ENCODE measurements around the gene ZCWPW1.

Gene ZCWPW1

DNA sequence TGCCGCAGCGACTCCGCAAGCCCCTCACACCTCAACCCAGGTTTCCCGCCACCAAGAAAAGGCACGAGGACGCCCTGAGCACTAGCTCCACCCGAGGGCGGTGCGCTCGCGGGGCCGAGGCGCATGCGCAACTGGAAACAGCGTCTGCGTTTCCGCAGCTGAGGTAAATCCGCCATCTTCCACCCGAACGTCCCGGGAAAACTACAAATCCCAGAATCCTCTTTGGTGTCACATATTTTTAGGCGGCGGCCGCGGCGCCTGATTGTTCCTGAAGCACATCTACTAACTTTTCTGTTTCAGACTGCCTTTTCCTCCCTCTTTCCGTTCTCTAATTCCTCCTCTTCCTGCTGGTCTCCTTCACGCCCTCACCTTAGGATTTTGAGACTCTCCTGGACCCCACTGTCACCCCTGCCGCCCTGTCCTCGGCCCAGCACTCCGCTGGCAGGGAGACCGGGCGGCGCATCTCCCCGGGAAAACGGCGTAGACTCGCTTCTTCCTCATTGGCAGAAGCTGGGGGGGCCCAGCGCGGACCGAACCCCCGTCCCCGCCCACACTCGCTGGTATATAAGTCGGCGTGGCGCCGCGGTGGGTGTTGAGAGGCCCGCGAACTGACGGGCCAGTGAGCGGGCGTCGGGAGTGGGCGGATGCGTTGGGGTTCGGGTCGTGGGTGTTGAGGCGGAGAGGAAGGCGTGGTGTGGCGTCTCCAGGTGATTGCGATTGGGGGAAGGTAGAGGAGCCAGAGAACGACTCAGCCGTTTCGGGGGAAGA lies at the start of gene ZCWPW1:
TSS of gene ZCWPW1 (minus strand) at position 505 of the 768 bp plus-strand sequence. CDS start 8,054 bp downstream, outside the sequence.
- DNase-seq = peak; percentile 94

DNA sequence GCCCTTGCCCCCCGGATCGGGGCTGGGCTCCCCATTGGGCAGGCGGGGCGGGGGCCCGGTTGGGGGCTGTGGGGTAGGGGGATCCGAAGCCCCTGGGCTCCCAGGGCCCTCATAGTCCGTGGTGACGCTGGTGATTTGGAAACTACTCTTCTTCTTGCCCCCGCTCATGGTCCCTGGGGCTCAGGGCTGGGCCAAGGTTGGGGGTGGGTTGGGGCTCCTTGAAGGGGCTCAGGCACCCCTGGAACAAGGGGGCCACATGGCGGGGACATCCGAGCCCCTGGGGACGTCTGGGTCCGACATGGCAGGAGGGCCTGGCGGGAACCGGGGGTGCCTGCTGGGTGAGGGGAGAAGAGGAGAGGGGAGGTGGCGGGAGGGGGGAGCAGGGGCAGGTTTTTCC lies 49.4 kb upstream of the ZCWPW1 start:
- DNase-seq = no peak

DNA sequence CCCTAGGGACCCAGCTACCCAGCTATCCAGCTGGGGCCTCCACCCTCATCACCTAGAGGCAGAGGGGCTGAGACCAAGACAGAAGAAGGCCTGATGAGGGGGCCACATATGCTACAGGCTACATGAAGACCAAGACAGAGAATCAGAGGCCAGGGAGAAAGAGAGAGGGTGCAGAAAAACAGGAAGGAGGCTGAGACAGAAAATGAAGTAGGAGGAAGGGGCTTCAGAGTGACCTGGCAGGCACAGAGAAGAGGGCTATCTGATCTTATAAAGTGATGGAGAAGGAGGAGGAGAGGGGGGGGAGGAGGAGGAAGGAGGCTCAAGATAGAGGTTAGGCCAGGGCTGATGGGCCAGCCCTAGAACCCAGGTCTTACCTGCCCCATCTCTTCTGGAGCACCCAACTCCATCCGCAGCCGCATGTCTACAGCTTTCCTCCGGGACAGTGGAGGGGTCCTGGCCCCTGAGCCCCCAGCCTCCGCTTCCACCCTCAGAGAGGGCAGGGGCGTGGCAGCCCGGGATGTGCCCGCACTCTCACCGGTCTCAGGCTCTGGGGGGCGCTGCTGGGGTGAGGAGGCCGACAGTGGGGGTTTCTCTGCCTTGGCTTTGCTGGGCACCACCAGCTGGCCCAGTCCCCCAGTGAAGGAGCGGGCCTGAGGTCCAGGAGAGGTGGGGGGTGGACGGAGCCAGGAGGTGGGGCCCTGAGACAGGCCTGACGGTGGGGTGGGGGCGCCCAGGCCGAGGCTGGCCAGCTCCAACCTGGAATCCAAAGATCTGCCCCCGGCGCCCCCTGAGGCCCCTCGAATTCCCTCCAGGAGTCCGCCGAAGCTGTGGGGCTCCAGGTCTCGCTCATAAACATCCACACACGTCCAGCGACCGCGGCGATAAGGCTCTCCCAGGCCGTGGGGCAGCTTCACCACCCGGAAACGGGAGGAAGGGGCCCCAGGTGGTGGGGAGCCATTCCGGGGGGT lies 48.7 kb upstream of the ZCWPW1 start:
- no peak for DNase-seq

- DNase-seq = no peak
These were observed 47.7 kb upstream of the ZCWPW1 start for GRCh38 chr7:100476101-100476780.

DNA sequence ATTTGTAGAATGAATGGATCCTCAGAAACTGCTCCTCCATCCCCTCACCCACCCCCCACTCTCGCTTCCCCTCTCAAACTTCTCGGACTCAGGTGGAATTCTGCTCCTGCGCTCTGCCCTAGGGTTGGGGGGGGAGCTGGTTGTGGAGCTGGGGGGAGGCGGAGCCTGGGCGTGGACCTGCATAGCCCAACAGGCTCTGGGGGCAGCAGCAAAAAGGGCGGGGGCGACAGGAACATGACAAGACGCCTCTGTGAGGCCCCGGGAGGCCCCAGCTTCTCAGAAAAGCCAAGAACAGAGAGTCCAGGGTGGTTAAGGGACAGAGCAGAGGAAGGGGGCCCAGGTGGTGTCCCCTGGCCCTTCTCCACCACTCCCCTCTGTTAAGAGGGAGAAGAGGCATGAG lies 47.0 kb upstream of the ZCWPW1 start:
- no peak for DNase-seq

GRCh38 chr7:100472854-100473499 lies 44.5 kb upstream of the ZCWPW1 start:
- peak; percentile 75 for DNase-seq

DNA sequence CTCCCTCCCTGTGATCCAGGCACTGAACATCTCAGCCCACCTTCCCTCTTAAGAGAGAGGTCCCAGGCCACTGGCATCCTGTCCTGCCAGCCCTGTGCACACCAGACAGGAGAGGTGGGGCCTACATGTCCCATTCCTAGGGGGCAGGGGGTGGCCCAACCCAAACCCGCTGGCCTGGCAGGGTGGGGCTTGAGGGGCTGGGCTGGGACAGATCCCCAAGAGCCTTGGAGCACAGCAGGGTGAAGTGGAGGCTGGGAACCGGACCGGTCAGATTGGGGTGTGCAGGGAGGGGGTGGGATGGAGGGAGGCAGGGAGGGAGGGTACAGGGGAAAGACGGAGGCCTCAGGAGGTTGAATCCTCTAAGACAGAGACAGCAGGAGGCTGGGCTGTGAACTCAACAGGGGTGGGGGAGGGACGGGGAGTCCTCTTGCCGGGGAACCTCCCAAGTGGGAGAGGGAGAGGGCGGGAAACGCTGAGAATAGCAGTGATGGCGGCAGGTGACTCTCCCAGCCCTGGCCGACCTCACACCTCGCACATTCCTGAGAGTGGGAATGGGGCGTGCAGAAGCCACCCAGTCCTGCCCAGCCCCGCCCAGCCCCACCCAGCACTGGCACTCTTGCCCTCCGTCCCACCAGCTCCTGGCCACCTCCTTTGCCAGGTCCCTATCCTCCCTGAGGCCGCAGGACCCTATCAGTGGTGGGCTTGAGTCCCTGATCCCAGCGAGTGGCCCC lies 43.8 kb upstream of the ZCWPW1 start:
- DNase-seq = peak; percentile 53

DNA sequence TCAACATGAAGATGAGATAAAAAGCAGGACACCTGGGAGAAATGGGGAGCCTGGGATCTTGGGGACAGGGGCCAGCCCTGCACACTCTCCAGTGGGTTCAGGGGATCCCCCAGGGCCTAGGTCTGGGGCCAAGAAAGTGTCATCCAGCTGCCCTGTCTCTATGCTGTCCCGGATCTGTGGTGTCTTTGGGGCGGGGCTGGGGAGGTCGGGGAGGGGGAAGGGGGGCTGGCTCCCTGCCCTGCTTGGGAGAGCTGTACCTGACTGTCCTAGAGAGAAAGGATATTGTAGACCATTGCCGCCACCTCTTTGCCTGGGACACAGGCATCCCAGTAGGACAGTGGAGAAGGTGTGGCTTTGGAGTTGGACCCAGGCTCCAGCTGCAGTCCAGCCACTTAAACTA lies 42.5 kb upstream of the ZCWPW1 start:
- no peak for DNase-seq

GRCh38 chr7:100469227-100470044 lies 40.9 kb upstream of the ZCWPW1 start:
- peak; percentile 43 for DNase-seq

GRCh38 chr7:100467638-100468373 lies 39.3 kb upstream of the ZCWPW1 start:
- DNase-seq = no peak

- DNase-seq = no peak
These were observed 38.4 kb upstream of the ZCWPW1 start for GRCh38 chr7:100466653-100467605.

- DNase-seq = peak; percentile 61
These were observed 37.3 kb upstream of the ZCWPW1 start for GRCh38 chr7:100465702-100466311.

- no peak for DNase-seq
These were observed 36.8 kb upstream of the ZCWPW1 start for GRCh38 chr7:100465299-100465698.

GRCh38 chr7:100464791-100465190 lies 36.3 kb upstream of the ZCWPW1 start:
- DNase-seq = no peak

- no peak for DNase-seq
These were observed 35.7 kb upstream of the ZCWPW1 start, which contains the start of gene SPACDR for GRCh38 chr7:100464210-100464660. Gene SPACDR, minus strand, starts transcription at chr7:100464260. Its CDS starts 235 bp downstream, at chr7:100464025.

DNA sequence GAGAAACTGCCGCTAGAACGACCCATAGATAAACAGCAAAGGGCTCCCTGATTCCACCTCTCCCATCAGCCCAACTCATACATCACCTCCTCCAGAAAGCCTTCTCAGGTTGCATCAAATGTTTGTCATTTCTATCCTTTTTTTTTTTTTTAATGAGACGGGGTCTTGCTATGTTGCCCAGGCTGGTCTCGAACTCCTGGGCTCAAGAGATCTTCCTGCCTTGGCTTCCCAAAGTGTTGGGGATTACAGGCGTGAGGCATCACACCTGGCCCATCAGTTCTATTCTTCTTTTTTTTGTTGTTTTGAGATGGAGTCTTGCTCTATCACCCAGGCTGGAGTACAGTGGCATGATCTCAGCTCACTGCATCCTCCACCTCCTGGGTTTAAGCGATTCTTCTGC lies 28.5 kb upstream of the ZCWPW1 start:
- no peak for DNase-seq

GRCh38 chr7:100456562-100456961 lies 28.1 kb upstream of the ZCWPW1 start:
- DNase-seq = no peak

DNA sequence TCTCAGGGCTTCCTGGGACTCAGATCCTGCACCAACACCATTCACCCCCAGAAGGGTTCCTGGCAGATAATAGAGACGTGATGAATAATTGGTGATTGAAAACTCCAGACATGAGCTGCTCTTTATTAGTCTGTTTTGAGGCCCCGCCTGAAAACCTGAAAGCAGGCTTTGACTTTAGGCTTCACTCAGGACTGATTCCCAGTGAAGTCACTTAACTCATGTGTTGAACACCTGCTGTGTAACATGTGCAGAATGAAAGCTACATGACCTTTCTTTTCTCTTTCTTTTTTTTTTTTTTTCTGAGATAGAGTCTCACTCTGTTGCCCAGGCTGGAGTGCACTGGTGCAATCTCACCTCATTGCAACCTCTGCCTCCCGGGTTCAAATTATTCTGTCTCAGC lies 26.7 kb upstream of the ZCWPW1 start:
- DNase-seq = no peak

Data from NCI-H226 (cell line).